ENCODE results near the gene WWOX.

DNA sequence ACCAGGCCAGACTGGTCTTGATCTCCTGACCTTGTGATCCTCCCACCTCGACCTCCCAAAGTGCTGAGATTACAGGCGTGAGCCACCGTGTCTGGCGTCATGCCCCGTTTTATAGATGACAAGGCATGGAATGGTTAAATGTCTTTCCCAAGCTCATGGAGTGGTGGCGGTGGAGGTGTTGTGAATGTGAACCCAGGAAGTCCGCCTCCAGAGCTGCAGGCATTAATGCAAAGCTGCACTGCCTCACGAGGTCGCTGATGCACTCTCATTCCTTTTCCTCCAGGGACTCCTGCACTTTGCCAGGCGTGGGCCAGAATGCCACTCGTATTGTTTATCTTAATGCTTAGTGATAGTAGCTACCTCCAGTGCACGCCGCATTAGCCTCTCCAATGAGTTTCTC, 149.6 kb downstream of the WWOX start:
- TF ChIP-seq POU2F2 (IDR thresholded peaks at IDR 0.05; ENCODE audit: low read depth, low read length) (no peak), POLR2AphosphoS5 (IDR thresholded peaks at IDR 0.05; ENCODE audit: low read depth, low read length) (no peak), POLR2A (IDR thresholded peaks at IDR 0.05; ENCODE audit: low read depth, low read length) (no peak), TAF1 (IDR thresholded peaks at IDR 0.05; ENCODE audit: low read depth, low read length) (no peak)

All from GM12891 (cell line).